ENCODE results near the gene MX1. TPM values are rescaled to one million over a fixed set of nuclear protein-coding genes. Genes with fewer than 3 reads are reported as not detected.
"Not testable (repeated sequence)": the region's sequence is repeated elsewhere in the genome, so short reads cannot be mapped to it uniquely, and the experiment has no call there.

MX1 gene
- total and polyA plus RNA-seq, 2 donors (not counting 1 experiment from before 2014, with no cell fraction given): 10.3 to 17.5 TPM

- Histone ChIP-seq H3K27me3 (ENCODE audit: control insufficient read depth, insufficient read depth, low read length) (no peaks in the 10 kb centered on the region), H3K4me1 (ENCODE audit: control insufficient read depth, extremely low read depth, insufficient read depth, low read length) (no peaks in the 10 kb centered on the region), H2AFZ (ENCODE audit: low read length) (no peak overlapping the region), H3K4me2 (ENCODE audit: extremely low read depth, insufficient read depth, low read length) (no peak overlapping the region), H3K27ac (ENCODE audit: insufficient read depth, low read length) (no peak overlapping the region), H4K20me1 (ENCODE audit: control insufficient read depth, extremely low read depth, insufficient read depth, low read length) (no peaks in the 10 kb centered on the region), H3K79me2 (ENCODE audit: control insufficient read depth, insufficient read depth, low read length) (no peaks in the 10 kb centered on the region), H3K9me3 (ENCODE audit: control insufficient read depth, insufficient read depth, low read depth, low read length) (no peaks in the 10 kb centered on the region), H3K36me3 (ENCODE audit: control insufficient read depth, insufficient read depth, low read length) (no peaks in the 10 kb centered on the region), H3K4me3 (replicated peaks in 1 of 4; ENCODE audit: control extremely low read depth in 1 of 4, insufficient read depth in 1 of 4, low read depth in 3 of 4, low read length in 4 of 4) (no peak overlapping the region), H3K9ac (ENCODE audit: insufficient read depth, low read length) (no peak overlapping the region)
- no peak for TF ChIP-seq CTCF (conservative IDR thresholded peaks at IDR 0.05 in 1 of 2, IDR thresholded peaks at IDR 0.05 in 1 of 2; ENCODE audit: low read depth in 1 of 2, low read length in 2 of 2)
- no peak for TF ChIP-seq EZH2 (IDR thresholded peaks at IDR 0.05; ENCODE audit: low read length, missing control alignments)
- no peak for DNase-seq (ENCODE audit: low read depth in 2 of 2)
These were observed 6.9 kb upstream of the MX1 start for GRCh38 chr21:41418956-41419680.

GRCh38 chr21:41419921-41420862 is 5.8 kb upstream of the MX1 start:
- Histone ChIP-seq H3K9ac (ENCODE audit: insufficient read depth, low read length) (peak overlapping the region; percentile 84), H3K79me2 (ENCODE audit: control insufficient read depth, insufficient read depth, low read length) (no peaks in the 10 kb centered on the region), H3K4me1 (ENCODE audit: control insufficient read depth, extremely low read depth, insufficient read depth, low read length) (no peaks in the 10 kb centered on the region), H3K27ac (ENCODE audit: insufficient read depth, low read length) (peak overlapping the region; percentile 69), H4K20me1 (ENCODE audit: control insufficient read depth, extremely low read depth, insufficient read depth, low read length) (no peaks in the 10 kb centered on the region), H2AFZ (ENCODE audit: low read length) (peak overlapping the region; percentile 77), H3K27me3 (ENCODE audit: control insufficient read depth, insufficient read depth, low read length) (no peaks in the 10 kb centered on the region), H3K4me2 (ENCODE audit: extremely low read depth, insufficient read depth, low read length) (peak overlapping the region; percentile 90), H3K36me3 (ENCODE audit: control insufficient read depth, insufficient read depth, low read length) (no peaks in the 10 kb centered on the region), H3K9me3 (ENCODE audit: control insufficient read depth, insufficient read depth, low read depth, low read length) (no peaks in the 10 kb centered on the region), H3K4me3 (replicated peaks in 1 of 4; ENCODE audit: control extremely low read depth in 1 of 4, insufficient read depth in 1 of 4, low read depth in 3 of 4, low read length in 4 of 4) (peak overlapping the region; percentile 48 to 67 (median 62))
- DNase-seq (ENCODE audit: low read depth in 2 of 2): peak; percentile 88 to 89
- TF ChIP-seq EZH2 (IDR thresholded peaks at IDR 0.05; ENCODE audit: low read length, missing control alignments) (no peak), CTCF (conservative IDR thresholded peaks at IDR 0.05 in 1 of 2, IDR thresholded peaks at IDR 0.05 in 1 of 2; ENCODE audit: low read depth in 1 of 2, low read length in 2 of 2) (no peak)

GRCh38 chr21:41420998-41421397 is 5.0 kb upstream of the MX1 start:
- not testable (repeated sequence) for H3K27me3 ChIP-seq (ENCODE audit: control insufficient read depth, insufficient read depth, low read length); H3K9me3 ChIP-seq (ENCODE audit: control insufficient read depth, insufficient read depth, low read depth, low read length); DNase-seq (ENCODE audit: low read depth in 2 of 2); H2AFZ ChIP-seq (ENCODE audit: low read length); H3K4me2 ChIP-seq (ENCODE audit: extremely low read depth, insufficient read depth, low read length); H3K79me2 ChIP-seq (ENCODE audit: control insufficient read depth, insufficient read depth, low read length); H3K4me1 ChIP-seq (ENCODE audit: control insufficient read depth, extremely low read depth, insufficient read depth, low read length); H3K36me3 ChIP-seq (ENCODE audit: control insufficient read depth, insufficient read depth, low read length); H3K9ac ChIP-seq (ENCODE audit: insufficient read depth, low read length); H4K20me1 ChIP-seq (ENCODE audit: control insufficient read depth, extremely low read depth, insufficient read depth, low read length)
- Histone ChIP-seq H3K27ac (ENCODE audit: insufficient read depth, low read length) (peak overlapping the region; percentile 69), H3K4me3 (replicated peaks in 1 of 4; ENCODE audit: control extremely low read depth in 1 of 4, insufficient read depth in 1 of 4, low read depth in 3 of 4, low read length in 4 of 4) (peak overlapping the region in 2 of 4 experiments; percentile 57 to 67)
